ENCODE data around the gene NUP210. TPM values are rescaled to one million over a fixed set of nuclear protein-coding genes. Genes with fewer than 3 reads are reported as not detected.

NUP210 gene
- total RNA-seq, 4 donors from 2014 or later: 1.7 to 3.6 (median 2.7) TPM

GRCh38 chr3:13353936-13354542 is 66.1 kb downstream of the NUP210 start:
- no peak for TF ChIP-seq POLR2A (IDR thresholded peaks at IDR 0.05)
- no peak for TF ChIP-seq CTCF (IDR thresholded peaks at IDR 0.05 in 4 of 5, conservative IDR thresholded peaks at IDR 0.05 in 1 of 5)
- Histone ChIP-seq H3K27ac (no peak overlapping the region), H3K27me3 (no peaks in the 10 kb centered on the region), H3K36me3 (peaks cover 0 to 15% of the 10 kb centered on the region in 2 donors), H3K4me3 (no peak overlapping the region), H3K4me1 (no peaks in the 10 kb centered on the region), H3K9me3 (no peaks in the 10 kb centered on the region)
- in situ Hi-C loops (cut with MboI; ENCODE audit: low sequenced_read_pairs in 4 of 4): no loop called here
- DNase-seq (no peak), ATAC-seq (no peak)
- intact Hi-C loops (cut with DNase I; ENCODE audit: low total_unique reads): no loop called here

- intact Hi-C loops (cut with DNase I; ENCODE audit: low total_unique reads): no loop called here
- Histone ChIP-seq H3K27me3 (no peaks in the 10 kb centered on the region), H3K36me3 (peaks cover 0 to 12% of the 10 kb centered on the region in 2 donors), H3K27ac (no peak overlapping the region), H3K9me3 (no peaks in the 10 kb centered on the region), H3K4me1 (no peaks in the 10 kb centered on the region), H3K4me3 (no peak overlapping the region)
- TF ChIP-seq CTCF (IDR thresholded peaks at IDR 0.05 in 4 of 5, conservative IDR thresholded peaks at IDR 0.05 in 1 of 5) (no peak), POLR2A (IDR thresholded peaks at IDR 0.05) (no peak)
- ATAC-seq (no peak), DNase-seq (no peak)
- in situ Hi-C loops (cut with MboI; ENCODE audit: low sequenced_read_pairs in 4 of 4): no loop called here
These were observed 66.6 kb downstream of the NUP210 start for GRCh38 chr3:13353506-13353905.

GRCh38 chr3:13352621-13353131 is 67.4 kb downstream of the NUP210 start:
- TF ChIP-seq POLR2A (IDR thresholded peaks at IDR 0.05) (no peak), CTCF (IDR thresholded peaks at IDR 0.05 in 4 of 5, conservative IDR thresholded peaks at IDR 0.05 in 1 of 5) (no peak)
- in situ Hi-C loops (cut with MboI; ENCODE audit: low sequenced_read_pairs in 4 of 4): no loop called here
- H3K27ac ChIP-seq: no peak overlapping the region
- ATAC-seq (no peak), DNase-seq (no peak)
- H3K9me3 ChIP-seq: no peaks in the 10 kb centered on the region
- no peaks in the 10 kb centered on the region for H3K4me1 ChIP-seq
- peaks cover 0 to 5% of the 10 kb centered on the region in 2 donors for H3K36me3 ChIP-seq
- no peaks in the 10 kb centered on the region for H3K27me3 ChIP-seq
- intact Hi-C loops (cut with DNase I; ENCODE audit: low total_unique reads): no loop called here
- H3K4me3 ChIP-seq: no peak overlapping the region

GRCh38 chr3:13349823-13350222 is 70.3 kb downstream of the NUP210 start:
- ATAC-seq: no peak
- peaks cover 0 to 5% of the 10 kb centered on the region in 2 donors for H3K4me1 ChIP-seq
- H3K27me3 ChIP-seq: no peaks in the 10 kb centered on the region
- H3K9me3 ChIP-seq: no peaks in the 10 kb centered on the region
- no peak for DNase-seq
- no peaks in the 10 kb centered on the region for H3K36me3 ChIP-seq
- H3K4me3 ChIP-seq: no peak overlapping the region
- H3K27ac ChIP-seq: no peak overlapping the region
- intact Hi-C loops (cut with DNase I; ENCODE audit: low total_unique reads): no loop called here
- in situ Hi-C loops (cut with MboI; ENCODE audit: low sequenced_read_pairs in 4 of 4): no loop called here
- no peak for TF ChIP-seq CTCF (IDR thresholded peaks at IDR 0.05 in 4 of 5, conservative IDR thresholded peaks at IDR 0.05 in 1 of 5)
- no peak for TF ChIP-seq POLR2A (IDR thresholded peaks at IDR 0.05)
